ENCODE data around the gene CDH4.

CDH4 gene

DNA sequence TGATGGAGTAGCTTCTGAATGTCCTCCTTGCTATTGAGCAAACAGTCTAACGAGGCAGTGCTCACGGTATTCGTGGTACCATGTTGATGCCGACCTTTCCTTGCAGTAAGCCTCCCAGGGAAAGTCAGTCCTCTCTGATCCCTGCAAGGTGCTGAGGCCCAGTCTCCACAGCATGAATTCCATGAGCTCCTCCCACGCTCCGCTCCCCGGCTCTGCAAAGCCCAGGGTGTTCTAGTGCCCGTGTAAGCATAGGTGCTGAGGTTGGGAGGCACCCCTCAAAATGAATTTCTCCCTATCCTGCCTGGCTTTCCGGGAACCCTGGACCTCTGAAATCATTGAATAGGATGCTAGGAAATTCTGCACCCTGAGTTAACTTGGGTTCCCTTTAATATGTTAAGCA, 562.7 kb downstream of the CDH4 start:
- Histone ChIP-seq H3K27ac (no peak overlapping the region), H3K4me3 (no peak overlapping the region)

DNA sequence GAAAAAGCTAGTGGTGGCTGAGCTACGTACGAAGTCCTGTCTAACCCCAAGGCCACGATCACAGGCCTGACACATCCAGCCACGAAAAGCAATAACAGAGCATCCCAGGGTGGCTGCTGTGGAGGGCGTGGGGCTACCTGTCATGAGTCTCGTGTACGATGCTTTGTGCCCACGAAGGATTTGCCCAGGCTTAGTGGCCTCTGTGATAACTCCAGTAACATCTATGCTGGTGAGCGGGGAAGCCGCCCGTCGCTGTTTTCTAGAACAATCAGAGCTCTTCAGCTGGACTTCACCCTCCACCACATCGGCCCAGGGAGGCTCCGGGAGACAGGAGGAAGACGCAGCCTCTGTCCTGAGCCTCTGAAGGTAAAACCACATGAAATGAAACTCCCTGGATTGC, 563.1 kb downstream of the CDH4 start:
- Histone ChIP-seq H3K27ac (no peak overlapping the region), H3K4me3 (no peak overlapping the region)

DNA sequence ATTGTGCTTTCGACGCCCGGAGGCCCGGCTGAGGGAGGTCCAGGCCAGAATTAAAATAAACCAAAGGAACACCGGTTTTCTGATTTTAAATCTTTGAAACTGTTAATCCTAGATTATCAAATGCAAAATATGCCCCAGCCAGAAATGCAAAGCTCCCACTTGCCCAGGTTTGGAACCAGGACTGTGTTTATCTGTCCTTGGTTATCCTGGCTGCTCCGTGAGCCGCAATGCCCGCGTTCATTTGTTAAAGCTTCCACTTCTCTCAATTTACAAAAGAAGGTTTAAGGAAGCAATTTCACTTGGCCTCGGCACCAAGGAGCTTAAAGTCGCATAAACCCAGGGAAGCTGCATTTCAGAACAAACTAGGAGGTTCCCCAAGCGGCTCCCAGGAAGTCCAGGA, 563.6 kb downstream of the CDH4 start:
- Histone ChIP-seq H3K4me3 (no peak overlapping the region), H3K27ac (no peak overlapping the region)

DNA sequence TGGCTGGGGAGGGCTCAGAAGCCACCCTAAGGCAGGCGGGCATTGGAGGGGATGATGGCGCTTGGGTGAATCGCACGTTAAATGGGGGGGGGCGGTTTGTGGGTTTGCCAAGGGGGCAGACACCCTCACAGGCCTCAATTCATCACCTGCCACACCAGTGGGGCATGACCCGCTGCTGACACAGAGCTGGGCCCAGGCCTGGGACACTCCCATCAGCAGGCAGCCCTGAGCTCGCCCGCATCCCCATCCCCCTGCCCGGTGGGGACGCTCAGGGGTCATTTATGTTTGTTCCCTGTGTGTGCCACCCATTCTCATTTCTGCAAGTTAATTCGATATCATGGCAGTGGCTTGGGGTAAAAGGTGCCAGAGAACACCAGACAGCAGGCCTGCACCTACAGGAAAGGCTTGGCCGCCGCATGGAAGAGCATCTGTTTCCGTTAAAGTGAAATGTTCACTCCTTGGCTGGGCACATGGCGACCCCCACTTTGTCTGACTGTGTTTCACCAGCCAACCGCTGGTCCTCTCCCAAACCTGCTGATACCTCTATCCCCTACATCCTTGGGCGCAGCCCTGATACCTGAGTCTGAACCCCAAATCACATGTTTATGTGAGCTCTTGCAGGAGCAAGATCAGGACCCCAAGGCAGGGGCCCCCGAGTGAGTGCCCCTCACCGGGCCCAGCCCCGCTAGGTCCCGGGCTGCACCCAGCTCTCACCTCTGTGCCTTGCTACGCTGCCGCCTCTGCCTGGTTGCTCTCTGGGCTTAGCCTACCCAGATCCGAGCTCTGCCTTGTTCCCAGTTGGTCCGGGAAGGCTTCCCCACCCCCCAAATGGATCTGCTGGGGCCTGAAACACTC, 564.8 kb downstream of the CDH4 start:
- Histone ChIP-seq H3K27ac (no peak overlapping the region), H3K4me3 (no peak overlapping the region)

DNA sequence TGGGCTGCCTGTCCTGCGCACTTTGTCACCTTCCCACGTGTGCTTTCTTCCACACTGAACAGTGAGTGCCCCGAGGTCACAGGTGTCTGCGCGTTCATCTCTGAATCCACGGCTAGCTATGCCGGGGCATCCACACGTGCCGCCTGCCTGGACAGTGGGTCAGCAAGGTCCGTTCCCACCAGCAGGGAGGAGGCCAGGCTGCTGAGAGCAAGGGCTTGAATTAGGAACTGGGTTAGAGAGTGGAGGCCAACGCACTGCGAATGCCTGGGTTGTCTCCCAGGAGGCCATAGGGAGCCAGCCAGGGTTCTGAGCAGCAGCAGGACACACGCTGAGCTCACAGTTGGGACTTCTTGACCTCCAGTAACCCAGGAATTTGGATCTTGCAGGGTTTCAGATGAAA, 565.5 kb downstream of the CDH4 start:
- Histone ChIP-seq H3K4me3 (no peak overlapping the region), H3K27ac (no peak overlapping the region)

DNA sequence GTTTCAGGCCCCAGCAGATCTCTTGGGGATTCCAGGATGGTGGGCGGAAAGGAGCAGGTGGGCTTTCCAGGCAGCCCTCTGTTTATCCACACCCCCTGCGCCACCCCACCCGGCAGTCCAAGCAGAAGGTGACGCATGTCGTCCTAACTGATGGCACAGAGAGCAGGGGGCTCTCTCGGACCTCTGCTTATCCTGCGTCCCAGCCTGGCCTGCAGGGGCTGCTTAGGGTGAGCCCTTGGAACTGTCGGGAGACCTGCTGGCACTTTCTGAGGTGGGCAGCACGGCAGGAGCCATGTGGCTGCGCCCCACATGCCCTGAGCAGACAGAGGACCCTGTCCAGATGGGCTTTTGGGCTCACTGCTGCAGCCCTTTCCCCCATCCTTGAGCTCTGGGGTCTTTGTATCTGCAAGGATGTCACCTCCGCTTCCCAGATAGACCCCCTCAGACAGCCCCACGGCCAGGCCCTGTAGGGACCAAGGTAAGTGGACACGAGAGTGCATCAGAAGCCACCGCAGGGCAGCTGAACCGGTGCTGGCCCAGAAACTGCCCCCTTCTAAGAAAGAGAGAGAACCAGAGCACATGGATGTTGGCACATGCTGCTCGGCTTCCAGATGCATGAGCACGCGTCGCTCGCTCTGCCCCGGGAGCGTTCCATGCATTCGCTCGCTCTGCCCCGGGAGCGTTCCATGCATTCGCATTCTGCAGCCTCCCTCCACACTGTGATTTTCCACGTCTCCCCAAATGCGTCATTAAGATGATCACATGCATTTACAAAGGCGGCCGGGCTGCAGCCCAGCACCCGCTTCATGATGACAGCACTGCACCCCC, 566.9 kb downstream of the CDH4 start:
- no peak overlapping the region for H3K4me3 ChIP-seq
- H3K27ac ChIP-seq, result no peak overlapping the region

DNA sequence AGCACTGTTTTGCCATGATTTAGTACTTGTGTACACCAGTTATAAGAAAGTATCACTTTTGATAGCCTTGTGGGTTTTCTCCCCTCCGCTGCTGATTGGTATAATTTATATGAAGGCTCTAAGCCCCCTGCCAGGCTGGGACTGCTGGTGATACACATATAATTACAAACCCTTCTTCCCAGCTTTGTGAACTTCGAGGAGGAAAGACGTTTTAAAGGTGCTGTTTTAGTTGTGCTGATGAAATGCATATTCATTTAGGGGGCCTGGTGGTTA, 567.4 kb downstream of the CDH4 start:
- H3K4me3 ChIP-seq, result no peak overlapping the region
- H3K27ac ChIP-seq, result no peak overlapping the region

DNA sequence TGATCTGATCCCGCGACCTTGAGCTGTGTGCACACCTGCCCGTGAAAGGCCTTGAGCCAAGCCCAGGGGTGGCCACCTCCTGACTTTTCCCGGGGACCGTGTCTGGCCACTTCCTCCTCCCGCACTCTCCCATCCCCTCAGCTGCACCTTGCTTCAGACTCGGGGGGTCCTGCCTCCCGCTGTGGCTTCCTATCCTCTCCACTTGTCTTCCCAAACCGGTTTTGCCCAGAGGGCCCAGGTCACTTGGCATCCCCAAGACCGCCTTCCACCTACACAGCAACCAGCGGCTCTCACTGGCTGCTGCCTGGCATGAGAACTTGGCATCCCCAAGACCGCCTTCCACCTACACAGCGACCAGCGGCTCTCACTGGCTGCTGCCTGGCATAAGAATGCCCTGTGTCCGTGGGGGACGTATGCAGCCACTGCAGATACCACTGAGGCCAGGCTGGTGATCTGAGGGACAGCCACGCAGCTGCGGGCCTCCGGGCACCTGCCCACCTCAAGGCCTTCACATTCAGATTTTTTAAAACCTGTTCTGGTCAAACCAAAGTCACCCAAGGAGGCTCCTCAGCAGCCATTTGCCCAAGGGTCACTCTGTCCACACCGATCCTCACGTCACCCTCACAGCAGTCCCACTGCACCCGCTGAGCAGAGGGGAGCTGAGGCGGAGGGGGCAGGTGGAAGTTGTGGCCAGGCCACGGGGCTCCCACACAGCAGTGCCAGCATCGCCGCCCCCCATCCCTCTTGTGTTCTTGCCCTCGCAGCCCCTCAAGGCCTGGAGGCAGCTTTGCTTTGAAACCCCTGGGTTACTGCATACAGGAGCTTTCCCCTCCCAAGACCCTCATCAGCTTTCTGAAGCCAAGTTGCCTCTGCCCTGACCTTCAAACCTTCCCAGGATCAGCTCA, 568.1 kb downstream of the CDH4 start:
- Histone ChIP-seq H3K27ac (no peak overlapping the region), H3K4me3 (no peak overlapping the region)

DNA sequence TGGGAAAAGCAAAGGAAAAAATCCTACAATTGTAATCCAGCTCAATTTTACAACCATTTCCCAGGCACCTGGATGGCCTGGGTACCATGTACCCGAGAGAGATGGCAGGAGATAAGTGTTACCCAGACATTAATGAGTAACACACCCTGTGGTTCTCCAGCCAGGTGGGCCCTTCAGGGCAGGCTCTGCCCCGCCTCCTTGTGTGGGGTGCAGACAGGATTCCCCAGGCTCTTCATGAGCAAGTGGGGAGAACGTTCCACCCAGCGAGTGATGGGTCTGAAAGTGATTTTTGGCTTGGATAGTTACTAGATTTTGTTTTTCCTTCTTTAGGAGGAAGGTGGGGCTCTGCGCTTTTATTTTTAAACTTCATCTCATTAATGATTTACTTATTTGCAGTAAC, 569.7 kb downstream of the CDH4 start:
- no peak overlapping the region for H3K4me3 ChIP-seq

DNA sequence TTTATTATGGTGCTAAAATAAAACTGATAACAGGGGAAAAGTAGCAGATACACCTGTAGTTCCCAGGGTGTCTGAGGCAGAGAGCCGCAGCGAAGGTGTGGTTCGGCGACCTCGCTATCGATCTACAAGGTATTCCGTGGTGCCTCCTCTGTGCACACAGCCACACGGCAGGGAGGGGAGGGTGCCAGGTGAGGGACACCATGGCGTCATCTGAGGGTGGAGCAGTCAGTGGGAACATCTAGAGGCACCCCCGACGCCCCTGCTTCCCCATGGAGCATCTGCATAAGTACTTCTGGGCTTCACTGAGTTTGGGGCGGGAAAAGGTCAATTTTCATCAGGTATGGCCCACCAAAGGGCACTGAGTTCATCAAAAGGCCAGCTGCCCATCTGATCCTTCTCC, 570.3 kb downstream of the CDH4 start:
- Histone ChIP-seq H3K27ac (no peak overlapping the region), H3K4me3 (no peak overlapping the region)

More for the DNA sequence above, 569.7 kb downstream of the CDH4 start:
- H3K27ac ChIP-seq, result no peak overlapping the region

DNA sequence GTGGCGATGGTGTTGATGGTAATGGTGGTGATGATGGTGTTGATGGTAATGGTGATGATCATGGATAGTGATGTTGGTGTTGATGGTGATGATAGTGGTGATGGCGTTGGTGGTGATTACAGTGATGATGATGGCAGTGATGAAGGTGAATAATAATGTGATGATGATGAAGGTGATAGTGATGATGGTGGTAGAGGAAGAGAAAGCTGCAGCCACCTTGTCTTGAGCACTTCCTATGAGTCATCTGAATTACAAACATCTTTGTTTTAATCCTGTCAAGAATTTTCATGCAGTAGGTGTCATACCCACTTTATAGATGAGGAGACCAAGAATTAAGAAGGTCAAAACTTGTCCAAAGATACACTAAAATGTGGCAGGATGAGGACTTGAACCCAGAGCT, 571.2 kb downstream of the CDH4 start:
- Histone ChIP-seq H3K4me3 (no peak overlapping the region), H3K27ac (no peak overlapping the region)

DNA sequence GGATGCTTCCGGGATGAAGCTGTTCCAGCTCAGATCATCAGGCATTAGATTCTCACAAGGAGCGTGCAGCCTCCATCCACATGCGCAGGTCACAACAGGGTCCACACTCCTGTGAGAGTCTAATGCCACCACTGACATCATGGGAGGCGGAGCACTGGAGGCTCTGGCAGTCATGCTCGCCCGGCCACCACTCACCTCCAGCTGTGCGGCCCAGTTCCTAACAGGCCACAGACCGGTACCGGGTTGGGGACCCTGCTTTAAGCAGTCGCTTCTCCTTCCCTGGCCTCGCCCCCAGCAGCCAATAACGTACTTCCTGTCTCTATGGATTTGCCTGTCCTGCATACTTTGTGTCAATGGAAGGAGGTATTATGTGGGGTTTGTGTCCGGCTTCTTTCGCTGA, 576.8 kb downstream of the CDH4 start:
- Histone ChIP-seq H3K4me3 (no peak overlapping the region), H3K27ac (no peak overlapping the region)

DNA sequence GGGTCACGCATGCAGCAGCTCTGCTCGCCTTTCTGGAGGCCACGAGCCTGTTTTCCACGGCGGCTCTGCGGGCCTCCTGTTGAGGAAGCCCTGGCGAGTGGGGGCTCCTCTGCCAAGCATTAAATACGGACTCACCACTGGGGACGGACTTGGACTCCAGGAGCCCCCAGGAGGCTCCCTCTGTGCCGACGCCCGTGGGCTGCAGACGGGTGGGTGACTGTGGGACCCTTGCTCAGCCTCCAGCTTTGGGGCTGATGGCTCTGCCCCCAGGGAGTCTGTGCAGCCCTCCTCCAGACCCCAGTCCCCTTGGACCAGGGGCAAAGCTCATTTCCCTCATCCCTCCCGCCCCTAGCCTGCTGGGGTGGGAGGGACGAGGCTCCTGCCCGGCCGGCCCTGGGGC, 577.5 kb downstream of the CDH4 start:
- H3K27ac ChIP-seq, result no peak overlapping the region
- no peak overlapping the region for H3K4me3 ChIP-seq

DNA sequence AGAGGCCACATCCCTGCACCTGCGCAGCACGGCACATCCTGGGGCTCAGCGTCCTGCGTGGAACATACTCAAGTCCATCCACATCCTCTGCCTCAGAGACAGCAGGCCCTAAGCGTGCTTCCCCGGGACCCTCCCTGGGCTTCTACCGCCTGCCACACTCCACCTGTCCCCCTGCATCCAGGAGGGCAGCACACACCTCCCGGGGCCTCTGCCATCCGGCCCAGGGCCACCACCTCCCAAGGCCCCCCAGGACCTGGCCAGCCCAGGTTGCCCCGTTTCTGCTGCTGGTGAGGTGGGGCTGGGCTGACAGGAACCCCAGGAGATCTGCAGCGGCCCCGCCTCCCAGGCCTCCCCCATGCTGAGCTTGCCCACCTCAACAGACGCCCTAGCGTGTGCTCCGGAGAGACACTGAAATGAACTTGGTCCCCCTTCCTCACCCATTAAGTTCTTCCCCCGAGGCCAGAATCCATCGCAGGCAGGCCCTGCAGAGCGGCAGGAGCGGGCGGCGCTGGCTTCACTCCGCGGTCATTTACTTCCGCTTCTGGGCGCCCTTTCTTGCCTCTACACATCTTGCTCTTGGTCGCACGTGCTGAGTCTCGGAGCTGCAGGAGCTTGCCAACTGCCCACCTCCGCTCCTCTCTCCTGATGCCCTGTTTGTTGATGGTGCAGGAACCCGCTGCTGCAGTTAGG, 578.3 kb downstream of the CDH4 start:
- H3K27ac ChIP-seq, result no peak overlapping the region
- H3K4me3 ChIP-seq, result no peak overlapping the region

DNA sequence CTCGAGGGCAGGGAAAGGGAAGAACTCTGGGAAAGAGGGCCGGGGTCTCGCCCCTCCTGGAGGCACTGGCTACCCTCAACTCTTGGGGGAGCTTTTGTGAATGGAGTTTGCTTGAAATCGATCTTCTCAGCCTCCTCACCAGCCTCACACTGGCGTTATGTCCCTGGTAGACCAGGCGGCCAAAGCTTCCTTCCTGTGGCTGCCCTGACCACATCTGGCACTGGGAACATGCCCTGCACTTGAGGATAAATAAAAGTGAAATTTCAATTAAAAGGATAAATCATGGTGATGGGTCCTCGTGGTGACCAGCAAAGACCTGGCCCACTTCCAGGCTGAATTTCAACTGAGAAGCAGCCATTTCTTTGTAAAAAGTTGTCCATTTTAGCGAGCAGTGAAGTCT, 578.9 kb downstream of the CDH4 start:
- Histone ChIP-seq H3K4me3 (no peak overlapping the region), H3K27ac (no peak overlapping the region)

DNA sequence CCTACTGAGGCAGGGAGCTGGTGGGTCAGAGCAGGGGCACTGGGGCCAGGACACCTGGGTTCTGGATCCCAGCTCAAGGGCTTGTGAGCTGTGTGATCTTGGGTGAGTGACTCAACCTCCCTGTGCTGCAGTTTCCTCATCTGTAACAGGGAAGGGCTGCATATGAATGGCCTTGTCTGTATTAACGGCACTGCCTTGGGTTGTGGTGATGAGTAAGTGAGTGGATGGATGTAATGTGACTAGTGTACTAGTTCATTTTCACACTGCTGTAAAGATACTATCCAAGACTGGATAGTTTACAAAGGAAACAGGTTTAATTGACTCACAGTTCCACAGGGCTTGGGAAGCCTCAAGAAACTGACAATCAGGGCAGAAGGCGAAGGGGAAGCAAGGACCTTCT, 580.1 kb downstream of the CDH4 start:
- Histone ChIP-seq H3K27ac (no peak overlapping the region), H3K4me3 (no peak overlapping the region)

DNA sequence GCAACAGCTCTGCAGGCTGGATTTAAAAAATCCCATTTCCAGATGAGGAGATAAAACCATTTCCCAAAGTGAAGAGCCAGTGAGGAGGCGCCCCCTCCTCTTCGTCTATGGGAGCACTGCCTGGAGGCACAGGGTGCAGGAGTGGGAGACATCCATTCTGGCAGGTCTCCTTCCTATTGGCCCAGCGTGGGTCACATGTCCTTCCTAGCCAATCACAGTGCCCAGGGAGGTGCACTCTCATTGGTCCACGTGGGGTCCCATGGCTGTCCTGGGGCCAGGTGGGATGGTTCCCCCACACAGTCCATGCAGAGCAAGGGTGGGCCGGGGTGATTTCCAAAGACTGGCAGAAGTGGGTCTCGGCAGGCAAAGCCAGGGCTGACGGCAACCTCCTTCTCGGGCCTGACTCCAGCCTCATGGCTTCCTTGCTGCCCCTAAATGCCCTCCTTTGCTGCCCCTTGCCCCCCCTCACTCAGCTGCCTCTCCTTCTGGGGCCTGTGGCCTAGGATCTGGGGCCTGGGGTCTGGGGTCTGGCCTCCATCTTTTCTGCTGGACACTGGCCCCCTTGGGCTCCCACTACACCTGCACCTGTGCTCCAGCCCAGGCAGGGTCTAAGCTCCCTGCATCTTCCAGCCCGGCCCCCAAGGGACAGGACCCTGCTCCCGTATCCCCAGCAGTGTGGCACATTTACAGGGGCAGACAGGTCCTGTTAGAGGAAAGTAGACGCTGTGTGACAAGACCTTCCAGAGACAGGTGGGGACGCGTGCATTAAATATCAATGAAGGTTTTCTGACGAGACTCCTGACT, 581.9 kb downstream of the CDH4 start:
- Histone ChIP-seq H3K27ac (no peak overlapping the region), H3K4me3 (no peak overlapping the region)

DNA sequence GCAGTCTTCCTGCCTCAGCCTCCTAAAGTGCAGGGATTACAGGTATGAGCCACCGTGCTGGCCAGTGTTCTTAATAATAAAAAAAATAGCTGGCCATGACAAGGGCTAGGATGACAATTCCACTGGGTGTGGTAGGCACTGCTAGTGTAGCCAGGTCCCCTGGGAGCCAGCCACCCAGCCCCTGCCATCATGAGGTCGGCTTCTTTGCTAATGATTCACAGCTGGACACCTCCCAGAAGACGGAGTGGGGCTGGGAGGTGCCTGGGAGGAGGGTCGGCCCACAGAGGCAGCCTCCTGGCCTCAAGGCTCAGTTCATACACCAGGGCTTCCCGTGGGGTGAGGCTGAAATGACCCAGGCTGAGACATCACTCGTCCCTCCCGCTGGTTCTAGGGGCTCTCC, 583.2 kb downstream of the CDH4 start:
- no peak overlapping the region for H3K27ac ChIP-seq
- H3K4me3 ChIP-seq, result no peak overlapping the region

DNA sequence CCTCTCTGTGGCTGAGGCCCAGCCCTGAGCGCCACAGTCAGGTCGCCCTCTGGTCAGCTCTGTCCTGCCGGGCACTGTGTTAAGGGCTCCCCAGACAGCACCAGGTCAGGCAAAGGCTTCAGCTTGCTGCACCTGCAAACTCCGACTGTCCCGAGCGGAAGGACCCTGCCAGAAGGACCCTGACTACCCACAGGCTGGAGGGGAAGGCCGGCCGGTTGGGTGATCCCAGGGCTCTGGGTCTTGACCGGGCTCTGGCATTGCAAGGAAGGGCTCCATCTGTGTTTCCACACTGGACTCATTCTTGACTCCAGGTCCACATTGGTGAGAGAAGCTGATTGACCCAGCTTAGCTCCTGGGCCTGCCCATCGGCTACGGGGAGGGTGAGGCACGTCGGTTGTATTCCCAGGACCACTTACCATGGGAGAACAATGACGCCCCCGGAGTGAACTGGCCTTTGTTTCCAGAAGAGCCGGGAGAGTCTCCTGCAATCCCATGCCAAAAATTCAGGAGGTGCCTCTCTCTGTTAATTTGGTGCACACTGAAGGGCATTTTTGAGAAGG, 583.8 kb downstream of the CDH4 start:
- Histone ChIP-seq H3K4me3 (no peak overlapping the region), H3K27ac (no peak overlapping the region)
